Superior temporal gyrus (tissue), 1 donor: ENCODE measurements around the gene KIF21B.
"Not testable (repeated sequence)": the region's sequence is repeated elsewhere in the genome, so short reads cannot be mapped to it uniquely, and the experiment has no call there.

Experiments used
- DNase-seq: peaks from one replicate; pipeline ENCODE4 v3.0.0-alpha.2; 2016; ENCODE audit errors: extremely low spot score

Gene KIF21B

GRCh38 chr1:200951016-200951415 lies 72.5 kb downstream of the KIF21B start:
- DNase-seq: no peak

GRCh38 chr1:200949626-200950025 lies 73.9 kb downstream of the KIF21B start:
- no peak for DNase-seq

GRCh38 chr1:200947059-200947566 lies 76.4 kb downstream of the KIF21B start:
- no peak for DNase-seq

GRCh38 chr1:200945111-200945510 lies 78.4 kb downstream of the KIF21B start:
- no peak for DNase-seq

- DNase-seq: no peak
These were observed 84.6 kb downstream of the KIF21B start for GRCh38 chr1:200938955-200939354.

- not testable (repeated sequence) for DNase-seq
These were observed 88.1 kb downstream of the KIF21B start for GRCh38 chr1:200935286-200935962.

GRCh38 chr1:200934676-200935245 lies 88.8 kb downstream of the KIF21B start:
- no peak for DNase-seq

GRCh38 chr1:200931776-200932175 lies 91.7 kb downstream of the KIF21B start:
- DNase-seq: no peak

- not testable (repeated sequence) for DNase-seq
These were observed 93.2 kb downstream of the KIF21B start for GRCh38 chr1:200930285-200930684.

GRCh38 chr1:200929530-200930278 lies 93.8 kb downstream of the KIF21B start:
- DNase-seq: no peak

GRCh38 chr1:200925831-200926230 lies 97.7 kb downstream of the KIF21B start:
- no peak for DNase-seq

- DNase-seq: no peak
These were observed 99.9 kb downstream of the KIF21B start for GRCh38 chr1:200923601-200924000.

- DNase-seq: no peak
These were observed 101.1 kb downstream of the KIF21B start for GRCh38 chr1:200922406-200922805.

GRCh38 chr1:200921571-200922110 lies 101.9 kb downstream of the KIF21B start:
- no peak for DNase-seq
